K562 (cell line): Measurements from ENCODE around the gene CMSS1. TPM values are rescaled to one million over a fixed set of nuclear protein-coding genes. Genes with fewer than 3 reads are reported as not detected.

Experiments
- ATAC-seq: fragments of 200-7000 bp; cut with Tn5 transposase; 3 replicates; pipeline ENCODE4 v1.9.1; 2020; ENCODE audit warnings: moderate library complexity
- BruUV-seq: library from RNA; stranded (reverse); fragments of 400-500 nt; replicated peaks from 2 replicates; lab custom pipeline; 2021; lab: Mats Ljungman, UMichigan
- CTCF ChIA-PET: fragments of 300-600 bp; formaldehyde crosslinking; extraction: SDS; loops from one replicate; lab custom pipeline; 2021; ENCODE audit warnings: low intra/inter-chr PET ratio; lab: Yijun Ruan, JAX
- POLR2A ChIA-PET: fragments of 300-600, 350-650 bp; sonication (Branson Sonifier 250); formaldehyde crosslinking; extraction: SDS; loops from one replicate; lab custom pipeline; 2021; ENCODE audit warnings: antibody characterized with exemption, inconsistent platforms; lab: Yijun Ruan, JAX
- DNase-seq, 4 experiments: peaks; one replicate each; pipeline versions ENCODE4 v3.0.0 to v3.0.0-alpha.2; 2011 to 2018; ENCODE audit warnings: low spot score in 3 of 4, mixed read lengths in 3 of 4; ENCODE audit errors: extremely low read depth in 1 of 4
- FAIRE-seq: peaks from 2 replicates; lab custom pipeline; 2011; peaks lifted over from hg19 to GRCh38; lab: Jason Lieb, UNC
- H2AFZ ChIP-seq: 2 replicates; pipeline ENCODE4 v1.6.0; 2011; ENCODE audit warnings: low read depth, low read length, control low read depth, inconsistent platforms
- H3K27ac ChIP-seq: fragments of 200-600 bp; 3 replicates; pipeline ENCODE4 v1.8.0; 2011; ENCODE audit warnings: low read depth, mild to moderate bottlenecking, control low read depth, inconsistent platforms, low read length, moderate library complexity, mixed read lengths; ENCODE audit errors: extremely low read depth
- H3K27me3 ChIP-seq, 2 experiments: fragments of 300-600 bp in 1 of 2; 2 replicates in 1 of 2; 3 replicates in 1 of 2; pipeline versions ENCODE4 v1.6.0 to v1.8.0; 2011; ENCODE audit warnings: inconsistent platforms in 2 of 2, low read length in 2 of 2, mild to moderate bottlenecking in 1 of 2, mixed read lengths in 1 of 2, moderate library complexity in 1 of 2; ENCODE audit not compliant: control insufficient read depth in 2 of 2, insufficient read depth in 2 of 2
- H3K36me3 ChIP-seq: fragments of 300-600 bp; 3 replicates; pipeline ENCODE4 v1.8.0; 2011; ENCODE audit warnings: mild to moderate bottlenecking, low read length, inconsistent platforms; ENCODE audit not compliant: control insufficient read depth, insufficient read depth
- H3K4me1 ChIP-seq, 2 experiments: fragments of 200-600 bp in 1 of 2; replicated peaks in 1 of 2; 2 replicates in 1 of 2; 3 replicates in 1 of 2; pipeline versions ENCODE4 v1.5.1 to v1.8.0; 2011; ENCODE audit warnings: inconsistent platforms in 2 of 2, low read length in 2 of 2, mild to moderate bottlenecking in 1 of 2, mixed read lengths in 1 of 2, moderate library complexity in 1 of 2; ENCODE audit not compliant: control insufficient read depth in 2 of 2, insufficient read depth in 2 of 2
- H3K4me2 ChIP-seq: 2 replicates; pipeline ENCODE4 v1.6.1; 2011; ENCODE audit warnings: low read length, control low read depth, inconsistent platforms, mixed read lengths; ENCODE audit not compliant: insufficient read depth
- H3K4me3 ChIP-seq: fragments of 200-600 bp; sonication (generic), shearing (Covaris generic); 2 replicates; pipeline ENCODE4 v1.5.1; 2016; ENCODE audit warnings: control low read depth, inconsistent platforms
- H3K79me2 ChIP-seq: fragments of 200-600 bp; 3 replicates; pipeline ENCODE4 v1.8.0; 2011; ENCODE audit warnings: low read length, inconsistent platforms; ENCODE audit not compliant: control insufficient read depth, insufficient read depth
- H3K9ac ChIP-seq, 2 experiments: 2 replicates each; pipeline versions ENCODE4 v1.6.0 to v1.6.1; 2011; ENCODE audit warnings: low read depth in 2 of 2, low read length in 2 of 2, control low read depth in 1 of 2, inconsistent platforms in 1 of 2, mild to moderate bottlenecking in 1 of 2, mixed read lengths in 1 of 2; ENCODE audit not compliant: insufficient read depth in 1 of 2
- H3K9me1 ChIP-seq: one replicate; pipeline ENCODE4 v1.6.0; 2011; ENCODE audit warnings: inconsistent platforms, mild to moderate bottlenecking, low read length, moderate library complexity; ENCODE audit not compliant: control insufficient read depth, insufficient read depth
- H3K9me3 ChIP-seq: replicated peaks from 2 replicates; pipeline ENCODE4 v1.5.1; 2011; ENCODE audit warnings: low read depth, low read length, inconsistent platforms; ENCODE audit not compliant: control insufficient read depth, insufficient read depth
- H4K20me1 ChIP-seq: replicated peaks from 2 replicates; pipeline ENCODE4 v1.6.1; 2011; ENCODE audit warnings: low read length, inconsistent platforms, mixed read lengths; ENCODE audit not compliant: control insufficient read depth, insufficient read depth
- ATF6 ChIP-seq: sonication (generic); formaldehyde crosslinking; IDR thresholded peaks from 2 replicates; pipeline ENCODE4 v1.4.0; 2020; ENCODE audit warnings: mild to moderate bottlenecking, missing genetic modification reagents
- CBX3 ChIP-seq, 2 experiments: IDR thresholded peaks; 1 replicate in 1 of 2; 2 replicates in 1 of 2; pipeline ENCODE4 v1.6.1; 2012; ENCODE audit warnings: inconsistent platforms in 2 of 2, low read length in 2 of 2, borderline replicate concordance in 1 of 2, control low read depth in 1 of 2
- JUNB ChIP-seq: fragments of 450-650 bp; formaldehyde crosslinking; conservative IDR thresholded peaks from 2 replicates; pipeline ENCODE4 v1.4.0; 2020; ENCODE audit warnings: mild to moderate bottlenecking
- SIN3B ChIP-seq: fragments of 450-650 bp; IDR thresholded peaks from 2 replicates; pipeline ENCODE4 v1.6.1; 2017; ENCODE audit warnings: low read depth, mild to moderate bottlenecking, moderate library complexity
- TBP ChIP-seq: optimal IDR thresholded peaks from 2 replicates; pipeline ENCODE3; 2011; ENCODE audit warnings: low read depth, low read length, improper control_type of control experiment
- ZNF146 ChIP-seq: IDR thresholded peaks from one replicate; pipeline ENCODE4 v1.6.1; 2018; ENCODE audit warnings: missing compliant biosample characterization; ENCODE audit not compliant: unreplicated experiment
- ZNF224 ChIP-seq: sonication (generic); formaldehyde crosslinking; IDR thresholded peaks from 2 replicates; pipeline ENCODE4 v1.8.0; 2022; ENCODE audit warnings: mild to moderate bottlenecking, missing genetic modification reagents
- ZZZ3 ChIP-seq: fragments of 450-650 bp; IDR thresholded peaks from 2 replicates; pipeline ENCODE4 v1.6.1; 2016; ENCODE audit warnings: antibody characterized with exemption, mild to moderate bottlenecking, moderate library complexity
- WGBS: fragments of 100-300 bp; shearing (Covaris generic); methylation state at CpG from one replicate; pipeline ENCODE4 v1.1.6; 2016; ENCODE audit warnings: low coverage, mixed read lengths; ENCODE audit not compliant: insufficient coverage; ENCODE audit errors: missing lambda C conversion rate; 5-methylcytosine and 5-hydroxymethylcytosine counted together
- in situ Hi-C: fragments of 300-500 bp; cut with MboI; formaldehyde crosslinking; loops from 4 replicates; pipeline ENCODE4 v1.15.0; 2018; ENCODE audit warnings: inconsistent platforms, mixed read lengths
- intact Hi-C: fragments of 100-400 bp; cut with micrococcal nuclease; formaldehyde crosslinking; loops from 2 replicates; pipeline ENCODE4 v1.14.2; 2022
- polyA plus RNA-seq, 8 experiments: library from polyadenylated mRNA; depleted of rRNA in 4 of 8; stranded (reverse) in 5 of 8; unstranded in 3 of 8; fragments of >200 nt; fragmentation: Nextera tagmentation in 2 of 8; fragmentation: Illumina TruSeq in 1 of 8; extraction: Ambion mirVana in 2 of 8; extraction: Trizol in 1 of 8; gene quantifications; 2 replicates each; pipeline versions ENCODE4 v1.2.1 to v1.2.3, GENCODE V29; 2011 to 2014; ENCODE audit warnings: inconsistent platforms in 1 of 8, missing spikeins in 1 of 8
- total RNA-seq, 7 experiments: library from RNA; depleted of rRNA in 6 of 7; stranded (reverse); fragments of >200 nt in 6 of 7; fragmentation: Illumina TruSeq in 2 of 7; extraction: Trizol in 2 of 7; gene quantifications; 2 replicates each; pipeline versions ENCODE4 v1.2.1 to v1.2.3, GENCODE V29; 2011 to 2021; ENCODE audit warnings: low replicate concordance in 1 of 7

Gene CMSS1
- total and polyA plus RNA-seq, 9 of the 15 experiments (the other 6 are each of a cell fraction or from before 2014, with no cell fraction given), result 46.9 to 109 (median 72.3) TPM

- Histone ChIP-seq H3K79me2 (peaks cover 10% of the 10 kb centered on the region; the same call in 2 of the 3 replicates), H3K27me3 (no peaks in the 10 kb centered on the region), H3K4me2 (no peak overlapping the region), H2AFZ (no peak overlapping the region), H3K27ac (no peak overlapping the region), H3K9me1 (no peaks in the 10 kb centered on the region), H3K36me3 (peaks cover 6% of the 10 kb centered on the region; the same call in 1 of the 3 replicates), H3K4me3 (no peak overlapping the region), H4K20me1 (no peaks in the 10 kb centered on the region), H3K4me1 (peaks cover 0 to 8% of the 10 kb centered on the region in 2 experiments; a peak in 2 of 5 replicates), H3K9ac (no peak overlapping the region), H3K9me3 (no peaks in the 10 kb centered on the region)
- no peak for FAIRE-seq
- intact Hi-C loops, result no loop called here
- 4% methylated on average over 2 of the region's 2 CpGs for WGBS
- ChIA-PET POLR2A (interaction anchor here (0.9 kb wide), 1 partner anchor 16 kb away, joined by 3 read pairs; no protein-coding TSS in a partner anchor), CTCF (no interaction called here)
- TF ChIP-seq ATF6 (no peak), JUNB (CRISPR knock-in tag) (no peak), ZNF146 (CRISPR knock-in tag) (no peak), ZNF224 (CRISPR knock-in tag) (no peak), TBP (no peak), CBX3 (IDR thresholded peaks at IDR 0.05; ENCODE audit: borderline replicate concordance in 1 of 2, low read length in 2 of 2) (no peak), ZZZ3 (no peak), SIN3B (no peak)
- BruUV-seq, result no TSS peak
- no peak for ATAC-seq
- in situ Hi-C loops, result no loop called here
- no peak for DNase-seq
Measured at GRCh38 chr3:99884484-99884883, 66.8 kb downstream of the CMSS1 start.
